ENCODE measurements around the gene ZDHHC14.

Gene ZDHHC14

DNA sequence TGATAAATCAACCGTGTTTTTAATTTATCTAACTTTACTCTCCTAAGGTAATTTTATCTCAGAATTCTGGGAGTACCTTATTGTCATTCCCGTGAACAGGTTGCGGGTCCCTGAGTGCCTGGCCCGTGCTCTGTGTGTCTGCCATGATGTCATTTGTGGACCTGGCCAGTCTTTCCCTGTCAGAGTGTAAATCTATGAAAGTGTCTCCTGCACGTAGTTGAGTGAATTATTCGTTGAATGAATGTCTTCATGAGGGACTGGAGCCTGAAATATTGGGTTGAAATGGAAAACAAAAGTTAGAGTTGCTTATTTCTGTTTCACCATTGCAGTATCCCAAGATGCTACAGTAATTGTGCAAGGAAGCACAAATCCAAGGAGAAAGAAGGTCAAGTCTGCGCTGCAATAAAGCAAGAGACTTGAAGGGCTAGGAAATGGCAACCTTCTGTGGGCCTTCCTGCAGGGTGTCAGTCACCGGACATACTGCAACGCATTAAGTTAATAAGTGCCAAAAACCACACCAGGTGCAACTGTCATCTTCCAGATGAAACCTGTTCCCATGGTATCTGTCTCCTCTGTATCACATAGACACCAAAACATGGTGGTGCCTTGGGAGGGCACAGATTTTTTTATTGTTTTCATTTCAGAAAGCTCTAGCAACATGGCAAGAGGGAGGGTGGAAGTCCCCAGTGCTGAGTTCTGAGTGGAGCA is 135.5 kb downstream of the ZDHHC14 start:
- DNase-seq (ENCODE audit: low read depth in 2 of 2), result no peak

DNA sequence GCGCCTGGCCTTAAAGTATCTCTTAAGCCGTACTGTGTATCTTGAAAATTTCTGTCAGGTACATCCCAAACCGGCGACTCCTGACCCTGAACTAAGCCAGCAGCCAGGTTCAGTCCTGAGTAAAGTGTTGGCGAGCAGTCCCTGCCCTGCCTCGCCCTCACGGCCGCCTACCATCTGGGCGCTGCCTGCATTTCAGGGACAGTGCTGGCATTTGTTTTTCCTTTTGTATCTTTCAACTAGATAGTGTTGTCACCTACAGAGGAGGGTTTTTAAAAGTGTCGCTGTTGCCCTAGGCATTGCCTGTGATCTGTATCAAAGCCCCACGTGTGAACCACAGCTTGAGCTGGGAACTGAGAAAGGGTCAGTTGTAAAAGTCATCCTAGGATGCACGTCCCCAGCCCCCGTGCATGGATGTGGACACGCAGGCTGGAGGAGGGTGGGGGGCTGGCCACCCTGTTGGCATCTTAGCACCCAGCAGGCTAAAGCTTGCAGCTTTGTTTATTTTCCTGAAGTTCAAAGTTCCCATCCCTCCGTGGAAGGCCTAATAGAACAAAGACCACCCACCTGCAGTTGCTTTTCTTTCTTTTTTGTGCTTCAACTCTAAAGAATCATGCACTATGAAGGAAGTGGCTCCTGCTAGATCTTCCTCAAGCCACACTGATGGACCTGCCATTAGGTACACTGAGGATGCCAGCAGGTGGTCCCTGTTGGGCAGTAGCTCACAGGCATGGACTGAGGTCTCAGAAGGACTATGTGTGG is 136.8 kb downstream of the ZDHHC14 start:
- DNase-seq (ENCODE audit: low read depth in 2 of 2), result no peak

DNA sequence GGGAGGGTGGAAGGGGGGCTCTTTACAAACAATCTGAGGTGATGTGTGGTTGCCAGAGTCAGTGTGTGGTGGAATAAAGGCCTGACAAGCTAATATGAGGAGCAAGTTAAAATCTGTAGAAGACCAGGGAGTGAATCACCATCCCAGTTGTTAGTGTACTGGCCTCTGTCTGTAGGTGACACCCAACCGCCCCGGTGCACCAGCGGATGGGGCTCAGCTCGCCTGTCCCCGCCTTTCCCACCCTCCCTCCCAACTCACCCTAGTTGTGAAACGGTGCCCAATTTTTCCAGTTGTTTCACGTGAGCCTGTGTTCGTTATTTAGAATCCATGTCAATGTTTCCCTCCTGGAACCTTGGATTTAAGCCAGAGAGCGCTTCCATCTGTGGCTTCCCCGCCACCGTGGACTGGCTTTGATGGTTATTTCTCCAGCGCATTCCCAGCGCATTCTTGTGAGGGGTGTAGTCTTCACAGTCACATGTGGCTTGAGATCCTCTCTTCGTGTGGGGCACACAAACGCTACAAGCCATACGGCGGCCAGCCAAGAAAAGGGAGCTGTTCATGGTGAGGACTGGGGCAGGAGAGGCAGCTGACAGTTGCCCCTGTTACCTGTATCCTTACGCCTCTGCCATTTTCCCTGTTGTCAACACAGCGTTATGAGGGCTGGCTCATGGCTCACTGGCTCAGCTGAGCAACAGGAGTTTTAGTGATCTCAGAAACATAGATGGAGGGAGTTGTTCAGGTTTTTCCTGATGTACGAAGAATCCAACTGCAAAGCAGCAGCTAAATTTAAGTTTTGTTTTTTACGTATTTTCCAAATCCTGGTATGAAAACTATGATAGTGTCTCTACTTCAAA is 137.6 kb downstream of the ZDHHC14 start:
- no peak for DNase-seq (ENCODE audit: low read depth in 2 of 2)

DNA sequence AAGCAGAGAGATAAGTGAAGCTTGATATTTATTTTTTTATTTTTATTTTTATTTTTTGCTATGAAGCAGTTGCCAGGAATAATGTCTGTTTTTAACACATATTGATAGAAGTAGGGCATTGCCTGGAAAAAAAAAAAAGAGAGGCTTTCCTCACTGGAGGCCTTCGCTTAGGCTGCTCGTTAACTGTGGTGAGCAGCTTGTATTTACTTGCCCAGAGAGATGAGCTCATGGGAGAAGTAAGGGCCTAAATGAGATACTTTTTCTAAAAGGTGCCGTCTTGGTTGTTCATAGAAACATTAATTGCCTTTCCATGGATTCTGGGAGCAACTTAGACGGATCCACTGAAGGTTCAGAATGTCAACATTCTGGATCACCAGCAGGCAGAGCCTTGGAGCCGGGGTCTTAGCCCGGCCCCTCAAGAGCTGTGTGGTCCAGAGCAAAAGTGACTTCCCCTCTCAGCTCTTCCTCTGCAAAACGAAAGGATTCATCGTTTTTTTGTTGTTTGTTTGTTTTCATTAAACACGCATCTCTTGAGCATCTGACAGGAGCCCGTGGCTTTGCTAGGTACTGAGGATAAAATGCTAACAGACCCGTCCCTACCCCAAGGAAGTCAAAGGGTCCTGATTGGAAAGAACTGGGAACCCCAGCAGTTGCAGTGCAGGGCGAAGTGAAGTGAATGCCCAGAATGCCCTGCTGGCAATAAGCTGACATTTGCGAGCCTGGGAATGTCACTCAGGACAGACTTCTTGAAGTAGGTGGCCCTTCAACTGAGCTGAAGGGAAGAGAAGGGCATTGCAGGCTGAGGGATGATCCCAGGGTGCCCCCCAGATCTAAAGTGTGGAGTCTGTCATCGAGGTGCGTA is 138.5 kb downstream of the ZDHHC14 start:
- no peak for DNase-seq (ENCODE audit: low read depth in 2 of 2)

DNA sequence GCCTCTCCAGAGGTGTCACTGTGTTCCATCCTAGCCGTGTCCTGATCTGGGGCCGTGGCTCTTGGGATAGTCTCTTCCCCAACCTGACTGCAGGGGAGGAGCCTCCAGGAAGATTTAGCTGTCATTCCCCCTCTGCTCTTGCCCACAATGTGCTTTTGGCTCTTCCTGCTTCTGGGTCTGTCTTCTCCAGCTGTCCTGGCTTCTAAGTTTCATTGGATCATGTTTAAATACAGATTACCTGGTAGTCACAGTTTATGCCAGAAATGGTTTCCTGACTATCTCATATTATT is 139.1 kb downstream of the ZDHHC14 start:
- DNase-seq (ENCODE audit: low read depth in 2 of 2), result no peak

DNA sequence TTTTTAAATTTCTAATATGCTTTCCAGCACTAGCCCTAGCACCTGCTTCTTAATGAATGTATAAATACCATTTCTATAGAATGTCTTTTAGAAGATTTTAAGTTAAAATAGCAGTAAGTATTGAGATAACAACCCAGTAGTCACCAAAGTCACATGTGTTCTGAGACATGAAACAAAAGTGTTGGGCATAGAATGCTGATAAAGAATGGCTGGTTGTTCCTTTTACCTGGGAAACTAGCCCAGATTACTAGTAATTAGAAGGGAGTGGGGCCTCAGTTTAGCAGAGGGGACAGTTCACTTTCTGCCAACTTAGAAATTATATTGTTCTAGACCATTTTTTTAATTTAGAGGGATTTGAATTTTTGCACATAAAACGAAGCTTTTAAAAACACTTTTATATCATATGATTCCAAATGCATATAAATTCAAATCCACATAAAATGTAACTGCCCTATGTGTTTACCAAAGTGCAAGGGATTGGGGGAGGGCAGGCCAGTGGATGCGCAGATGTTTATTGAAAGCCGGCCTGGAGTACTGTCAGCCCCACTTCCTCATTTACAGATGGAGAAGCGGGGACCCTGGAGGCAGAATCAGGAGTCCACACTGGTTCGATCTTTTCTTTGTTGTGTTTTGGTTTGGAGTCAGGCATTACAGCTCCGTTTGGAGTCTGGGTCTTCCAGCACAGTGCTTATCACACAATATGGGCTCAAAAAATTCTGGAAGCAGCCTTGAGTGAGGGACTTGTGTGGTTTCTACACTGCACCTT is 139.8 kb downstream of the ZDHHC14 start:
- no peak for DNase-seq (ENCODE audit: low read depth in 2 of 2)

DNA sequence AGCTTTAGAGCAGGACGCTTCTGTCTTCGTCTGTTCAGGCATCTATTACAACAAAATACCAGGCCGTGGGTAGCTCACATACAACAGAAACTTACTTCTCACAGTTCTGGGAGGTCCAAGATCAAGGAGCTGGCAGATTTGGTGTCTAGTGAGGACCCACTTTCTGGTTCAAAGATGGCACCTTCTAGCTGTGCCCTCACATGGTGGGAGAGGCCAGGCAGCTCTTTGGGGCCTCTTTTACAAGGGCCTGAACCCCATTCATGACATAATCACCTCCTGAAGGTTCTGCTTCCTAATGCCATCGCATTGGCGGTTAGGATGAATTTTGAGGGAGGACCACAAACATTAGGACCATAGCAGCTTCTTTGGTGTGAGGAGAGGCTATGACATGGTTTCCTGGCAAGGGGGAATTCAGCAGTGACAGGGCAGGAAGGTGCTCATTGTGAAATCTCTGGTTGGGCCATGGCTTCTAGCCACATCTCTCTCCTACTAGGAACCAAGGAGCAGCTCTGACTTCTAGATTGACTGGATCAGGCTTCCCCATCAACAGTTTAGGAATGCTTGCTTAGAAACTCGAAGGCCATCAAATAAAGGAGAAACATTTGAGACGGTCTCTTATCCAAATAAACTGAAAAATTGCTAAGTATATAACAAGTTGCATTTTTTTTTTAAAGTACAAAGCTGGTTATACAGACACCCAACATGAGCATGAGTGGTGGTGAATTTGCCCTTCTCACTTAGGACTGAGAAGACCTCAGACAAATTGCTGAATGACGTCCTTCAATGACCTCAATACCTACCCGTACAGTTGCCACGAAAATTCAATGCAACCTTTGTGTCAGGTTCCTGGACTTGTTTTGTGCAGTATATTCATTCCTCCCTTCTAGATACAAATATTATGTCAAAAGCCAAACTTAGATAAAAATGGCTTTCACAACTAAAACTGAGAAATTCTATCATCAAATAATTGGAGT is 140.7 kb downstream of the ZDHHC14 start:
- DNase-seq (ENCODE audit: low read depth in 2 of 2), result no peak

DNA sequence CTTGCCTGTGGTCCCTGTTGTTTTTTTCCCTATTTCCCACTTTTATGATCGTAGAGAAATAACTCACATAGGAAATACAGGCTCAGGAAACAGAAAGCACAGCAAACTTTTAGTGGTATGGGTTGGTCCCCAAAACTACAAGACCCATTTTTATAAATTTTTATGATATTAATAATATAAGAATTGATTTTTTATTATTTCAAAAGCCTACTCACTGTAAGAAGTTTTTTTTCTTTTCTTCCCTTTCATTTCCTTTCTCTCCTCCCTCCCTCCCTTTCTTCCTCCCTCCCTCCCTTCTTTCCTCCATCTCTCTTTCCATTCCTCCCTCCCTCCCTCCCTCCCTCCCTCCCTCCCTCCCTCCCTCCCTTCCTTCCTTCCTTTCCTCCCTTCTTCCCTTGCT is 141.5 kb downstream of the ZDHHC14 start:
- DNase-seq (ENCODE audit: low read depth in 2 of 2), result no peak

DNA sequence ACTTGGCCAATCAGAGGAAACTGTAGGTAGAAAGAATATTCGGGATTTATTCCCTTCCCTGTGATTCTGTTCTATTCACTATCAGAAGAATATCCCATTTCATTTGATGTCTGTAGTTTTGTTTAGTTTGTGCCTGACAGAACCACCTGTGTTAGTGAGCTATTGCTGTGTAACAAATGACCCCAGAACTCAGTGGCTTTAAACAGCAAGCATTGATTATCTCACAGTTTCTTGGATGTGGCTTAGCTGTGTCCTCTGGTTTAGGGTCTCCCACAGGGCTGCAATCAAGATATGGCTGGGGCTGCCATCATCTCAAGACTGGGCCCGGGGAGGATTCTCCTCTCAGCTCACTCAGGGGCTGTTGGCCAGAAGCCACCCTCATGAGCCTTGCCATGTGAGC is 143.7 kb downstream of the ZDHHC14 start:
- no peak for DNase-seq (ENCODE audit: low read depth in 2 of 2)

DNA sequence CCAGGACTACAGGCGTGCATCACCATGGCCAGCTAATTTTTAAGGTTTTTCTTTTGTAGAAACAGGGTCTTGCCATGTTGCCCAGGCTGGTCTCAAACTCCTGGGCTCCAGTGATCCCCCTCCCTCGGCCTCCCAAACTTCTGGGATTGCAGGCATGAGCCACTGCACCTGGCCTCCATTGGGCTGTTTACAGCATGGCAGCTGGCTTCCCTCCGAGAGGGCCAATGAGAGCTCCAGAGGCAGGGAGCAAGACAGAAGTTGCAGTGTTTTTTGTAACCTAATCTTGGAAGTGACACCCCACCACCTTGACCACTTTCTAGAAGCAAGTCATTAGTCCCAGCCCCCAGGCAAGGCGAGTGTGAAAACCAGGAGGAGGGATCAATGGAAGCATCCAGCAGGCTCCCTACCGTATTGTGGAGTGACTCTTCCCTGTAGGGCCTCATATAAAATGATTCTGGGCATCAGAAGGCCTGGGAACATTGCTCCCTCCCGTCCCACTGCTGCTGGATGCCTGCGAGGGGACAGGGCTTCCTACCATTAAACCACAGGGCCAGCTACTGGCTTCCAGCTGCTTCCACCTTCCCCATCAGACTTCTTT is 144.4 kb downstream of the ZDHHC14 start:
- DNase-seq (ENCODE audit: low read depth in 2 of 2), result no peak

DNA sequence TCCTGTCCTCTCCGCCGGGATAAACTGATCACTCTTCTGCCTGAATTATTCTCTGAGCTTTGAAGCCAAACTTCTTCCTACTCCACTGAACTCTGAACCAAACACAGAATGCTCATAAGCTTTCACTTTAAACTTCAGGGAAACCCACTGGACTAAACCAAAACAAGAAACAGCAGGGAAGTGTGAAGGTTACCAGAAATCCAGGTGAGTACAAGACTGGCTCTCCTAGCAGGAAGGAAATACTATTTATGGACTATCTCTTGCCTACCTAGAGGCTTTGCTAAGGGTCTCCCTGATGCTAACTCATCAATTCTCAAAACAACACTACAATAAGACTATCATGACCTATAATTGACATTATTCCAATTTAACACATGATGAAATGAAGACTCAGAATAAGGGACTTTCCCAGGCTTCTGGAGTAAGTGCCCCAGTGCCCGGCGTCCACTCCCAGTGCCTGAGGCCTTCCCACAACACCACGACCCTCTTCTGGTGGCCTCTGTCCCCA is 145.0 kb downstream of the ZDHHC14 start:
- DNase-seq (ENCODE audit: low read depth in 2 of 2), result no peak

DNA sequence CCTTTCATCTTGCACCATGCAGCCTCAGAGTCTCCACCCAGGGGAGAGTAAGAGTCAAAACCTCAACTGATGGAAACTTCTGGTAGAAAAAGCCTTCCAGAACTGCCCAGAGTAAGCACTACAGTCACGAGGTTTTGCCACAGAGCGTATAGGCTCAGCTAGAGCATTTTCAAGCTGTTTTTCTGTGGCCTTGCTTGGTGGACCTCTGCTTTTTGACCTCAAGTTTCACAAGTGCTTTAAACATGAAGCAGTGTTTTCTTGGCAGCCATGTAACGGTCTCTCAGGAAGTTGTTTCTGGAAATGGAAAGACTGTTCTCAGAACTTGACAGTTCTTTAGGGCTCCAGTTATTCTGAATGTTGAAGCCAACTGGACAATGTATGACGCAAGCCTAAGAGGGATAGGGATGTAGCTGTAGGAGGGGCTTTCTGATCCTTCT is 146.5 kb downstream of the ZDHHC14 start:
- no peak for DNase-seq (ENCODE audit: low read depth in 2 of 2)

DNA sequence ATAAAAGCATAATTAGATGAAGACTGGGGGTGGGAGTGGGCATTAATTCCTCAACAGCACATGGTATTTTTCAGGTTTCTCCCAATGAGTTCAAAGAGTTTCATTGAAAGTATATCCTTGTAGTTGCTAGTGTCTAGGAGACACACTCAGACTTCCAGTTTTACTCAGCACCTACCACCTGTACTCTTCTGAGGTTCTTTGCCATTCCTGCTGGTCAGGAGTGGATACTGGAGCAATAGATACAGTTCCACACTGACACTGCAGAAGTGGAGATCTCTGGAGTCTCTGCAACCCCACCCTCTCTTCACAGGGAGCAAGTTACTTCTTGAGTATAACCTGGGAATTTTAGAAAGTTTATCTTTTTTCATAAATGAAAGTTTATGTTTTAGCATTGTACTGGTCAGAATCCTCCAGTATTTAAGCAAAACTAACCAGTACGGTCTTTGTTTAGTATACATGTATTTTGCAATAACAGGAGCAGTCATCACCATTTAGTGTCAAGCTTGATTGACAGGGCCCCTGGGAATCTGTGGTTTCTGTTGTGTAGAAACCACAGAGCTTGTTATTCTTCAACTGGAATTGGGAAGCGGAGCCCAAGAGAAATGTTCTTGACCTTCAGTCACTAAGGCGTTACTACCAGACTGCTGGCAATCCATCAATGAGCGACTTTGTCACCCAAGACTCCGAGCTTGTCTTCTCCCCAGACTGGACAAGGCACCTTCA is 148.1 kb downstream of the ZDHHC14 start:
- no peak for DNase-seq (ENCODE audit: low read depth in 2 of 2)

DNA sequence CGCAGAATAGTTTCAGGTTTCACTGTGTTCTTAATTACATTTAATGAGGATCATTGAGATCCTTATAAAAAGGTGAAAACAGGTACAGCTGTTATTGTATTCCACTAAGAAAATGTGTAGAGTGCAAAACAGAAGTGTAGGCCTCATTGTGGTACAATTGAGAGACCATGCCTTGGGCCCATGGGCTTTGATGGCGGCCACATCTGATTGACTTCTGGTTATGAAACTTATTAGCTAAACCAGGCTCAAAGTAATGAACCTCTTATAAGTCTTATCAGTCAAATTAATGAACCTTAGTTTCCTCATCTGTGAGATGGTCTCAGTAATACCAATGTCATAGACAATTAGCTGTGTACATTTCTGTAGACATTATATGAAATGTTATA is 148.7 kb downstream of the ZDHHC14 start:
- DNase-seq (ENCODE audit: low read depth in 2 of 2), result no peak

DNA sequence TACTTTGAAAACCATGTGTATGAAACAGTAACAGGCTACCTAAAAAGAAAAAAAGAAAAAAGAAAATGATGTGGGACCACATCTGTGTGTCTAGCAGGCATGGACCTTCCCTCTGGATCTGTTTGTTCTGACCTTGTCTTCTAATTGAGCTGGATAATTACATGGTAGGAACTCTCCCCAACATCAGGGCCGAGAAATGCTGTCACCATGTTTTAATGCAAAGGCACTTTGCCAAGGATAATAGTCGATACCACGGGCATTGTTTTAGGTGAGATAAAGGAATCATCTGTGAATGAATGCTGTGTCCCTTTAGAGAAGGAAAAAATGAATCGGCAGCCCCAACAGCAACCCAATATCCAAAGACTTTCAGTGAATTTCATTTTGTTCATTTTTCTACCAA is 149.1 kb downstream of the ZDHHC14 start:
- no peak for DNase-seq (ENCODE audit: low read depth in 2 of 2)

DNA sequence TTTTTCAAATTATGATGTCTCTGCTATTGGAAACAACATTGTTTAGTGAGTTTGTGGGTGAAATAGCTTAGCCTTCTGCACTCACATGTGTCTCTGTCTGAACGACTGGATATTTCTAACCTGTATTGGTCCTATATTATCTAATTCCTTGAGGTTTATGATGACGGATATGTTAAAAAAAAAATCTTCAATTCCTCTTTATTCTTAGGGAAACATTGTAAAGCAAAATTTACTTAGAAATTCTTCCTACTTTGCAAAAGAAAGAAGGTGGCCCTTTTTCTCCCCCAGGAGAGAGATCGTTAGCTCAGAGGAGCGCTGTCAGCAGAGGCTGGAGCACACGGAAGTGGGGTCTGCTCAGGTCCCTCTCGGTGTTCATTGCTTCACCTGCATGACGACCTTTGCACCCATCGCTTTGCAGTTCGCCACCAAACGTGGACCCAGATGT is 149.8 kb downstream of the ZDHHC14 start:
- no peak for DNase-seq (ENCODE audit: low read depth in 2 of 2)

DNA sequence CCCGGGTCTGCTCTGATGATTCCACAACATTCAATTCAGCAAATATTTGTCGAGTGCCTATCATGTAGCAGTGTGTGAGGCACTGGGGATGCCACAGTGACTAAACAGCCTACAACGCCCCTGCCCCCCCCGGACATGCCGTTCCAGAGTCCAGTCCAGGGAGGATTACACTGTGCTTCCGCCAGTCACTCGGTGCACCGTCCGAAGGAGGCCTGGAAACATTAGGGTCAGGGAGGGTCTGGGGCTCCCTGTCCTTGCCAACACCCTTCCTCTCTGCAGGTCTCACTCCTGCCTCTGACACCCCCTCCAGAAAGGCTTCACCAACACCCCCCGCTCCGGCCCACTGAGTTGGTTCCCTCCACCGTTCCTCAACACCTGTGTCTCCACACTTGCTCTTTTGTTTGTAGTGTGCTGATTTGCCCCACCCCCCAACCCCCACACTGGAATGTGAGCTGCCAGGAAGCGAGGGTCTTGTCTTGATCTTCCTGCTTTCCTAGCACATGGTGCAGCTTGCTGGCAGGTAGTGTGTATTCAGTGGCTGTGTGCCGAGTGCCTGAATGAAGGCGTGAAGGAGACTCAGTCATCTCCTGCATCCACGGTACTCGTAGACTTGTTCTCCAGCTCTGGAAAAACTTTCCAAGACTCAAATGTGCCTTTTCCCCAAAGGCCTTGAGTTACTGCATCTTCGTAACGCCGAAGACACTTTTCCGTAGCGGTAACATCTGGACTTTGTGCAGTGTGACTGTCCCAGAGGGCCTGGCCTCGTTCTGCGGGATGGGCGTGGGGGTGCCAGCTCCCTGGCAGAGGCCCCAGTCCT is 150.4 kb downstream of the ZDHHC14 start:
- DNase-seq (ENCODE audit: low read depth in 2 of 2), result no peak

DNA sequence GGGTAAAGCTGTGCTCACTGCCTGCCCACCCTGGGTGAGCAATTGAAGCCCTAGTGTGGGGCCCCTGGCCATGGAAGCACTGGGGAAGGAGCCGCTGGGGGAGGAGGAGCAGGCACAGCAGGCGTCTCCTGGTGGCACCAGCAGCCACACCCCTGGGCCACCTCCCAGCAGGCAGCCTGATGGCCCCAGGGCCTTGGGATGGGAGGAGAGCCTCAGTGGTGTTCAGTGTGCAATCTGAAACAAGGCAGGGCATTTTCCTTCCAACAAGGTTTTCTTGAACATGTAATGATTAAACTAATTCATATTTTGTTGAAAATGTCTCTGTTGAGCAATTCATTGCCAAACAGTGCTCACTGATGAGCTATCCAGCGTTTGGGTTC is 151.0 kb downstream of the ZDHHC14 start:
- no peak for DNase-seq (ENCODE audit: low read depth in 2 of 2)

All from stimulated activated CD8-positive, alpha-beta memory T cell treated with anti-CD3 and anti-CD28 coated beads, Interleukin-7, amount 100 ng/mL, for 4 hours (primary cell).